Suppressor macrophage (primary cell): ENCODE results near the gene DCT.

Source experiments
- DNase-seq, 4 experiments: peaks; one replicate each; pipeline ENCODE4 v3.0.0-alpha.2; 2020 to 2022

The DCT gene

DNA sequence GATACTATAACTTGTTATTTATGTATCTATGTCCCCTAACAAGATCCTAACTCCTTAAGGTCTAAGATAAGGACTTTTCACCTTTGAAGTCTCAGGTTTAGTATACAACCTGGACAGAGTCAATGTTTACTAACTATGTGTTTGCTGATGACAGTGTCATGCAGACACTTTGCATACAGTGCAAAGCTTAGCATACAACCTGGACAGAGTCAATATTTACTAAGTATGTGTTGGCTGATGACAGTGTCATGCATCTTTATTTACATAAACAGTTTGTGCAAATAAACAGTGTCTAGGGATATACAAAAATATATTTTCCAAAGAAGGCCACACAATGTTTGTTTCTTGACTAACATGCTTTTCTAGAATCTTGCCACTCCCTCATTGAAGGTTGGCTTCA lies 34.7 kb downstream of the DCT start:
- no peak for DNase-seq

DNA sequence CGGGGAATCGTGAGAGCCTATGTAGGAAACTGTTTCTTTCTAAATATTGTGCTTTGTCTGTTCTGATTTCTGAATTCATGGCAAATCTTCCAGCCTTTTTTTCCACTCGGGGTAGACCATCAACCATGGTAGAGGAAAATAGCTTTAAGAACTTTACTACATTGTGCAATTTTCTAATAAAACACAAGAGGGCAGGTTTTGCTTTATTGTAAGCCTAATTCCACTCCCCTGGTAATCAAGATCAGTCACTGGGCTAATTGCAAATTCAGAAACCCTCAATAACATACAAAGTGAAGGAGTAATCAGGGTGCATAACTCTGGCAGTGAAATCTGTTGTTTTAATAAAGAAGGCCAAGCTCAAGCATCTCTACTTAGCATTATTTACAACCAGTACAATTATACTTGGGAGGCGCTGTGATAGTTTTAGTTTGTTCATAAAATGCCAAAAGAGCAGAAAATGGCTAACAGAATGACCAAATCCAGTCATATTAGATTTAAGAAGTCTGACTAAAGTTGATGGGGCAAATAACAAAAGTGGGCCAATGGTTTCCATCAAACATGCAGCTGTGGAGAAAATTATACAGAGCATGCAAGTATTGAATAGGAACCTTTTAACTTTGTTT lies 43.8 kb downstream of the DCT start:
- DNase-seq, result peak in 3 of 4 experiments; percentile 3 to 62 (median 48)

DNA sequence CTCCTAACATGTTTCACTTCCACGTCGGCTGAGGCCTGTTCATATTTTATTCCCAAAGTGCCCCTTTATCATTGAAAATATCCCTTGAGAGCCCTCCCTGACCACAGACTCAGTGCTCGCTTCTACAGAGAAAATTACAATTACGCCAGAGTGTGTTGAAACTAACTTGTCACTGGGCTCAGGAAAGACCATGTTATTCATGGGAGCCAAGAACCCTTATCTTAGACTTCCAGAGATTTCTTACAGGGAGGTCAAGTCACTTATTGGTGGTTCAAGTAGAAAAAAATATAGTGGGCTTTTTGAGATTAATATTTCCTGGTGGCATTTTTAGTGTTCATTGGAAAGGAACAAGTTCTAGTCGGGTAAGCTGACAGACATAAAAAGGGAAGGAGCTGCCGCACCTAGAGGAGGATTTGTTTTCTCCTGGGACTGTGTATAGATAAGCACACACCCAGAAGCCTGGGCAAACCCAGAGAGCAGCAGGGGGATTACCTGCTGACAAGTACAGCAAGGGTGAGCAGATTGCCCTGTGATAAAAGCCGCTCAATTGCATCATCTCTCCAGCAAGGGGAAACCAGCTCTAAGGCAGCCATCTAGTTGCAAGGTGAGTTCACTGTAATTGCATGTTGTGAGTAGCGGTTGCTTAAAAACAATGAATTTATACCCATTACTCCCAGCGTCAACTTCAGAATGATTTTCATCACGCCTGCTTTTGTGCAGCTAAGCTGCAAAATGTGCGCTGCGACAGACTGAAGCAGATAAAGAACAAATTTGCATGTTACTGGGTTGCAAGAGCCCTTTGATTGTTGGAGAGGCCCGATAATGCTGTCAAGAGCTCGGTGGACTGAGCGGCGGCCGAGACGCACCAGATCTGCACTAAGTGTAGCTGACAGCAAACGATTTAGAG lies 46.2 kb downstream of the DCT start:
- no peak for DNase-seq

DNA sequence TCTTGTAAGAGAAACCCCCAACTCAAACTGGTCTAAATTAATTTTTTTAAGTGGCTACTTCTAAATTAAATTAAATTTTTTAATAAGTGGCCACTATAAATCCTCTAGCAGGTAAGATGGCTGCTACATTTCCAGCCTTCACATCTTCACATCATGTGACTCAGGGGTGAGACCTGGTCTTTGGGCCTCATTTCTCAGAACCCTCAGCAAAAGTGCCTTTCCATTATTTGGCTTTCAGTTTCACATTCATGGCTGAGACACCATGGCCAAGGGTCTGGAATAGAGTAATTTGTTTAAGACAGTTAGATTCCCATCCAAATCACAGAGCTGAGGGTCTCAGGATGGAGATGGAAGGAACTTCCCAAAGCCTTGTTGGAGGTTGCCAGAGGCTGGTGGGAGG lies 47.5 kb downstream of the DCT start:
- no peak for DNase-seq

DNA sequence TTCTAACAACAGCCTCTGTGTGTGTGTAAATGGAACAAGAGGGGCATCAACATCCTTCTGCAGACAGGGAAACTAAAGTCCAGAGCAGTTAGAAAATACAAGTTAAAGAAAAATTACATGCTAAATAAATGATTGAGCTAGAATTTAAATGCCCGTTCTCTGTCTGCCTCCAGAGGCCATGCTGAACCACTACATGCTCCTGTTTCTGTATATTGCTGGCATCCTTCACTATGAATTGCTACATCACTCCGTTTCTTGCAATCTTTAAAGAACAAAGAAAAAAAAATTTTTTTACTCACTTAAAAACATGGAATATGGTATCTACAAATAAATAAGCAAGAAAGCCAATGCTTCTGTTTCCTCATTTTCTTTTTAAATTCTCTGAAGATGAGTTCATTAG lies 47.9 kb downstream of the DCT start:
- DNase-seq, result no peak

DNA sequence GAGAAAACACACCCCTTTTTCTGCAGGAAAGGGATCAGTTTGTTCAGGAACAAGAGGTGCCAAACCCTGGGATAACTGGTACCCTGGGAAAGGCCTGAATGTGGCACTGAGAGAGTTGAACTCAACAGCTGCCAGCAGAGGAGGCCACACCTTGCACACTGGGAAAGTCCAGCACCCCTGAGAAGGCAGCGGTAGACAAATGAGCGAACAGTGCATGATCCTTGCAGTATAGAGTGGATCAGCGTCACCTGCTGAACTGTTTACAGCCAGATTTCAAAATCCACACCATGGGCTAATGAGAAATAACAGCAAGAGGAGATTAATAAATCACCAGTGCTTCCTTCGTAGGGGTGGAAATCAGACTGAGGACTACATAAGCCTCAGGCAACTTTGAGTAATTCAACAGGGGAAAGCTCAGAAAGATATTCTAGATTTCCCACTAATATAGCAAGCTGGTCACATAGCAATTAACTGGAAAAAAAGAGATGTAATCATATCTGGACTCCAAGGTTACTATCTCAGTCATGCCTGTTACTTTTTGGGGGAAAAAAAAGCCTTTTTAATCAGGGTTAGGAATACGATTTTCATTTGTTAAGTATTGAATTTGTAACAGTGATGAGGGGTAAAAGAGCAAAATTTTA lies 52.0 kb downstream of the DCT start:
- no peak for DNase-seq

DNA sequence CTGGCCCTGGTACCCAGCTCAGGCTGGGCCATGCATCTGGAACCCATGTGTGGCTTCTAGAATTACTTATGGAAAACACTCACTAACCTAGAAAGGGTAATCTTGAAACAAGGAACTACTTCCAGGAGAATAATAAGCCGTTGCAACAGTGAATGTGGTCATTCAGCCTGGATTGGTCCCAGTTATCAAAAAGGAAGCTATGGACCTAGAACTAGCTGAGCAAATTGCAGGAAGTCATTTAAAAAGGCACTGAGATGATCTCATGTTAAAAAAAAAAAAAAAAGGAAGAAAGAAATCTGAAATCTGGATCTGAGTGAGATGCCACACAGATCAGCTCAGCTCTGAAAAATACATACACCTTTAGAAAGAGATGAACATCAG lies 59.6 kb downstream of the DCT start:
- peak; percentile 41 to 79 (median 66) for DNase-seq

DNA sequence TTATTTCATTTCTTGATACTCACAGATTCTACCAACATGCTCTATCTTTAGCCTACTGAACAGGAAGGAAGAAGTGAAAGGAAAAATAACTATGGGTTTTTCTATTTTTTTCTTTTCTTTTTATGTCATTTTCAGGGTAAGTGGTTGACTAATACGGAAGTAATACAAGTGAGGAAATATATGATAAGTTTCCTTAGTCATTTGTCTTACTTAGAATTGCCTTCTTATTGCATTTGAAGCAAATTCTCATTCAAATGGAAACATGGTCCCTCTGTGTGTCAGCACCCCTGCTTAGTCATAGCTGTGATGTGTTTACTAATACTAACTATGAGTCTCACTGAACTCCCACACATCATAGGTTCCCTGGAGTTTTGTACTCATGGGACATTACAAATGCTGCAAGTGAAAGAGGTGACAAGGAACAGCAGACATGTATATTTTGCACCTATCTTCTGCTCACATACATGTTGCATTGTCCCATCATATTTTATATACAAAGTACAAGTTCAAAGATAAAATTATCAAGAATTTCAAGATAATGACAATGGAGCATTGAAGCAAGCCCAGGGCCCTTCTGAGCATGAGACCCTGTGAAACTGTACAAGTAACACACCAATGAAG lies 60.1 kb downstream of the DCT start:
- DNase-seq, result peak; percentile 46 to 88 (median 66)

DNA sequence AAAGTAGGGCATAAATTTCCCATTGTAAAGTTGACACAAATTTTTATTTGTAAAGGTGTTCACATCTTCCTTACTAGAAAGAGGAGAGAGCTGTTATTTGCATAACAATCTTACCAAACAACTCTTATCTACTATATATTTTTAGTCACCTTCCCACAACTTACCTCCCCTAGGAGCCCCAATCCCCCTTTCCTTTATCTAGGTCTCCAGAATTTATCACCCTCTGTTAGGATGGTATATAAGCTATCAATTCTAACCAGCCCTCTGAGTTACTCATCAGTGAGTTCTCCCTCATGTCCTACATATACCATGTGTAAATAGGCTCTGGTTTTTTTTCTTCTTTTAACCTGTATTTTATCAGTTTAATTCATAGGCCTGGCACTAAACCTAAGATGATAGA lies 62.2 kb downstream of the DCT start:
- DNase-seq, result no peak

DNA sequence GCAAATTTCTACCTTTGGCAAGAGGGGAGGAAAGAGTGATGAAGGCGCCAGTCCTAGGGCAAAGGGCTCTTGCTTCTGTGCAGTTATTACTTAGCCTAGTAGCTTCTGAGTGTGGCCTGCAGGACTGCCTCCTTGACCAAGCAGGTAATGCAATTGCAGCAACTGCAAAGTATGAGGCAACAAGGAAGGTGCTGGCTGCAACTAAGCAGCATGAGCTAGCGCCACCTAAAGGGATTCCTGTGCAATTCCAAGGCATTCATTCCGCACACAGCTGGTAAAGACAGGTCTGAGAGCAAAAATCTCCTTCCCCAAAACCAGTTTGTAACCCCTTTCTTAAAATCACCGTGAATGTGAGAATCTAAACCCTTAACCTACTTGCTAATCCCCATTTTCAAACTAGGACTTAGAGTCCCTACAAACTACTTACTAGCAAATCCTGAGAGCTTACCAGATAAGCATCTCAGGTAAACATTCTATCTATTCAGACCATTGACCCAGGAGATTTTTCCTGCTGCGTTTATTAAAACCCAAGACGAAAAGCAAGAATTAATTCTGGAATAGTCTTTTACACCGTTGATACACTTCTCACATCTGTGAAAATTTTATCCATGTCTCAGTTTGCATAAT lies 62.9 kb downstream of the DCT start:
- peak in 1 of 4 experiments; percentile 3 for DNase-seq

DNA sequence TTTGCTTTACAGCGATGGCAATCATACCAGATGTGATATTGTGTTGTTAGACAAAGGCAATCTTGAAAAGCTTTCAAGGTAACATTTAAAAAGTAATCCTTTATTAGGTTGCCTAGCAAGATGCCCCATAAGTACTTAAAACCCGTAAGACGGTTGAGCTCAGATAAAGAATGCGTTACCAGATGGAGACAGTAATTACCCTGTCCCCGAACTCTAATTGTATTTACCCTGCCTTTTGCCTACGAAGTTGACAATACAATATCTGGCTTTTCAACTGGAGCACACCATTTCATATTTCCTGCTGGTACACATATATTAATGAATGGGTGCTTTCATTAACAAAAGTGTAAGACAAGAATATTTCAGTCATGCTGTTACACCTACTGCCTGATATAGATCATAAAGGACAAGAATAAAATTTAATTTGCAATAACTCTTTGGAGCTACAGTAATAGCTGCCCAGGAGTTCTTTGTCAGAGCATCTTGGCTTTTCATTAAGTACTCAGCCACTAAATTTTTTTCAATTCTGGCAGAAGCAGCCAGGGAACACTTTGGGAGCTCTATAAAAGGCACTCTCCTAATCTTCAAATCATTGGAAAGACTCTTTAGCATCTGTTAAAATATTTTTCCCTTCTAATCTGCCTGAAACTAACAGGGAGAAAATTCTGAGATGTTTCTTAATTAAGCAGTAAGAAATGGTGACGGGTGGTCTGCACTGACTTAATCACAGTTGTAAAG lies 63.8 kb downstream of the DCT start:
- DNase-seq, result no peak

DNA sequence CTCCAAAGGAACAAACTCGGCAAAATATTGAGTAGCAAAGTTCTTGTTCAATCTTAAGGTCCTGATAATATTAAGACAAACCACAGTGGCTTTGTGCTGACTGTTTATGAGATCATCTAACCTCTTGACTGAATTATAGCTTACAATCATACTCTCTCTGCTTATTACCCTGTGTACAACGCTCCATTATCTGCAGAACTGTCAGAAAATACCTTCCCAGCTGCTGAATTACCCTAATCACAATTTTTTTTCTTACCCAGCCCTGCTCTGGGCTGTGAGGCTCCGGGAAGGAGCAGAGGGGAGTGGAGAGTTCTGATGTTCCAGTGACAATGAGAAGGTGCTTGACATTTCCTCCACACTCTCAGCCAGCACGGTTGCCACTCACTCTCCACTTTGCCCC lies 64.8 kb downstream of the DCT start:
- DNase-seq, result no peak

DNA sequence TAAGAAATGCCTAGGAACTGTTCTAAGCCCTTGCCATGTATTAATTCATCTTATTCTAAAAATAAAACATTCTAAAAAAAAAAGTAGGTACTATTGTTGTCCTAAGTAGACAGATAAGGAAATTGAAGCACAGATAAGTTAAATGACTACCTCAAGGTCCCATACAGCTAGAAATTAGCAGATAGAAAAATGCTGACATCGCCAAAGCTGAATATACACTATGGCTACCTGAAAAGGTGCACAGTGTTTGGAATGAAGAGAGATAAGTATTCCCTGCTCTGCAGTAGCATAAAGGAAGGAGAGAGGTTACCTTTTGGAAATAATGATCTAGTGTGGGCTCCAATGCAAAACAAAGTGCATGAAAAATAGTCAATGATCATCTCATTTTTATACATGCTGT lies 65.3 kb downstream of the DCT start:
- no peak for DNase-seq

DNA sequence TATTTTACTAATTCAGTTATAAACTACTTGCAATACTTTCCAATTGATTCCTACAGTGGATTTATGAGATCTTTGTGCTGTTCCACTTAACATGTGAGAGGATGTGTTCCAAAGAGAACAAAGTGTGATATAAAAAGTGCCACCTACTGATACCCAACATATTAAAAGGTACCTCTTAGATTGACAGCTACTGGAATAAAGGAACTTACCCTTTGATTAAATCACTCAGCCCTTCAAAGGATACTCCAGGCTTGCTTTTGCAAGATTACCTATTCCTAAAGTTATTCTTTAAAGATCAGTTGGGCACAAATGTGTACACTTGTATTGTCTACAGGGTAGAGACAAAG lies 65.9 kb downstream of the DCT start:
- DNase-seq, result no peak

DNA sequence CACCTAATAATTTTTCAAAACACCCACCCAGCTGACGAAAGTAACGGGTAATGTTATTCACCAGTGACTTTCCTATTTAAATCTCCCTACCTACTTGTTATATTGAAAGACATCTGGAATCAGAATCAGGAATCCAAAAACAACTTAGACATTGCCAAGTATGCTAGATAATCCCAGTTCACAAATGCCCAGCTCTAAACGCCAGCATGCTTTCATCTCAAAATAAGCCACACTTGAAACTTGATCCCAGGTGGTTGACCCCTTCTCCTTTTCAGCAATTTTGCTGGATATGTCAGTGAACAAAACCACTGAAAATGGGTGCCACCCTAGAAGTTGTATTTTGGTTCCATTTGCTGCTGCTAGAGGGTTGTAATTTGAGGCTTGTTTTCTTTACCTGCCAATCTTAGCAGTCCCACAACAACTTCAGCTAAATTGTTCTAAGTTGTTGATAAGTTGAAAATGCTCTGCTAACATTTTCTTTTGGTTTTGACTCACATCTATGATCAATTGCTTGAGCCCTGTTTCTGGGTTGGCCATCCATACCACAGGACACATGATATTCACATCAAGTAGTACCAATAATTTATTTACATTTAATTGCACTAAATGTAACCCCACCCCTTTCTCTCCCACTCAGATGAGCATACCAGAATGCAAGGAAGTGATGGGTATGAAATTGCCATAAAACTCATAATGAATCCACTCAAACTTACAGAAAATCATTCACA lies 66.4 kb downstream of the DCT start:
- no peak for DNase-seq

DNA sequence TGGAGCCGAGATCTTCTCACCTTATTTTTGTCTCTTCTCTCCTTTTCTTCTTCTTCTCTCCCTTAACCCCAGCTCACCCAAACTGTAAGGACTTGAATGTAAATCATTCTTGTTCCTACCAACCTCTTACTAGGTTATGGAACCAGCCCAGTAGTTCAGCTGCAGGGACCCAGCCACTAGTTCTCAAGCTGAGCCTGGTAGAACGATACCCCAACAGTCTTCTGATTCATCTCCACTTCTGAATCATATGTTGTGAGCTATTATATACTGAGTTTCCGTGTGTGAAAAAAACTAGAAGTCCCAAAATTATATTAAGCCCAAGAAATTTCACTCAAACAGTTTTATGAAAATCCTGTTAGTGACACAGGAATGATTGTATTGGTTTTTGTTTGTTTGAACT lies 67.7 kb downstream of the DCT start:
- no peak for DNase-seq

DNA sequence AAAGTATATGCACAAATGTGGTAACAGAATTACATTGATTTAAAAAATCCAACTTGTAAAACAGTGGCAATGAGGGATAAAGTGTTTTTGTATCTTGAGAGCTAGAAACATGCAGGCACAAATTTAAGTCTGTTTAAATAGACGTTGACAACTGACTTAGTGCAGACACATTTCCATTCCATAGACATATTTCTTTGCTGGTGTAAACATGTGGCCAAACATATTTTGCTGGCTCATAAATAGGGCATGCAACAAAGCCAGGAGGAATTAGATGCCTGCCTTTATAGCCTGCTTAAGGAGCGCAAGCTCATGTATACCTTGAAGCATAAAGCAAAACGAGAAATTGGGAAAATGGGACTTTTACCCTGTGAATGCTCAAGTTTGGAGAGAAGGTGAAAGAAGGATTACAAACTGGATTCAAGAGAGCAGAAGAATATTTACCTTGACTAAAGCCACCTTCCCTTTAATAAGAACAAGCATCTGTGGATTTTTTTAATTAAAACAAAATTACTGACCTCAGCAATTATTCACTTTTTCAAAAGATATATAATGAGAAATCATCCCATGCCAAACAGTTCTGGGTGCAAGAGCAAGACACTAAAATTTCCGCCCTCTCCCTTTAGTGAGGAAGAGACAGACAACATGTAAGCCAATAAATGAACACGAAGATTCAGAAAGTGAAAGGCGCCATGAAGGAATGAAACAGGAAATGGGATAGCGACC lies 71.0 kb downstream of the DCT start:
- no peak for DNase-seq

DNA sequence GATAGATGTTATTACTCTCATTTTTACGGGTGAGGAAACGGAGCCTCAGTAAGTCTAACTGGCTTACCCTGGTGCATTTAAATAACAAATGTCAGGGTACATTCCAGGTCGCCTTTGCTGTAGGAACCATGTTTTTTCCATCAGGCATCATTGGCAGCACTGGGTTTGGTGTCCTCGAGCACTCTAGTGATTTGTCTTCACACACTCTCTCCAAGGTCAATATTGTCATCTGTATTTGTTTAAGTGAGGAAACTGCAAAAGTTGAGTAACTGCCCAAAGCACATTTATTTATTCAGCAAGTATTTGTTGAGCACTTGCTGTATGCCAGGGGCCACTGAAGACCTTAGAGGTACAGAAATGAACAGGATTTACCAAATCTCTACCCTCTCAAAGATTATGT lies 78.6 kb downstream of the DCT start:
- DNase-seq, result no peak

DNA sequence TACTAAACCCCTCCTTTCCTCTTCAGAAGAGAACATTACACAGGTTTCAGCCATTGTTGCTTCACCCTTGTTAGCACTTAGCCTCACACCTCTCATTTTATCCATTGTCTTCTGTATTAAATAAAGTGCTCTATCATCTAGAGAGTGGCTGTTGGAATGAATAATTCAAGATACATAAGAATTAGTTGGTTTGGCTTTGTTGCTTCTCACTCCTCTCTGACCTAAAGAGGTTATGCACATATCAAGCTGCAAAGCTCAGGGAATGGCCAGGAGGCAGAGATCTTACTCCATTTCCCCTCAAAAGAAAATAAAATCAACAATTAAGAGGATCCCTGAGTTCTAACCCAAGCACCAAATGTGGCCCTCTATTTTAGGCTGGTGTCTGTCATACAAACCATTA lies 79.7 kb downstream of the DCT start:
- DNase-seq, result no peak

DNA sequence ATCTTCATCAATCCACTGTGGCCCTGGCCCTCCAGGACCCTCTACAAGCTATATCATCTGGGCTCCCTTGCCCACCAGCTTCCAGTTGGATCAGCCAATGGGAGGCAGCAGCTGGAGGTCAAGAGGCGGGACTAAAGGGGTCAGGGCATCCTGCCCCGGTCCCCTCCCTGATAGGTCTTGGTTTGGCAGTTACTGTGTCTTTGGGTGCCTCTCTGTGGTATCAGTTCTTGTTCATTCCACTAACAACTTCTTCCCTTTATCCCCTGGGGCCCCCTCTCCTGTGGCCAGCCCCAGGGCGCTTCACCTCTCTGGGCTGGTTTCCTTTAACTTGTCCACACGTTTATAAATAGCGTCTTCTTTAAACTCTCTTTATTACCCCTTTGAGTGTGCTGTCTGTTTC lies 83.6 kb downstream of the DCT start:
- no peak for DNase-seq

DNA sequence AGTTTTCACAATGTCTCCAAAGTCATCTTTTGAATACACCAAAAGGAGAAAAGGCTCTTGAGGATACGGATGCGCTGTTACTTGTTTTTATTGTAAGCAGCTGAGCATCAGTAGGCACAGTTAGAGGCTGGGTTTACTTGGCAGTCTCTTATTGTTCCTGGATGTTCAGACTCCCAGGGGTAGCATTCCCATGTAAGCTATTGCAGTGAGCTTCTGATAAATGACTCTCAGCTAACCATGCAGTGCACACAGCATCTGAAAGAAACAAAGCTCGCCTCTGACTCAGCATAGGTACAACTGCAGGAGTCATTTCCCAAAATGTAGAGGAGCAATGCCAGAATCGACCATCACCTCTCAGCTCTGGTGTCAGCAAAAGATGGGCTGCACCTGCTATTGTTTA lies 84.8 kb downstream of the DCT start:
- no peak for DNase-seq
